GM12875 (cell line): Measurements from ENCODE around the gene SLC25A17.
"Not testable (repeated sequence)": the region's sequence is repeated elsewhere in the genome, so short reads cannot be mapped to it uniquely, and the experiment has no call there.

Experiments
- H3K4me3 ChIP-seq: one replicate; pipeline ENCODE4 v1.5.1; 2011; ENCODE audit warnings: low read depth, low read length, control low read depth
- TF ChIP-seq, protein P1 (sequence below): IDR thresholded peaks from 2 replicates; pipeline ENCODE4 v1.5.1; 2011; ENCODE audit warnings: low read depth, mild to moderate bottlenecking, control low read depth, inconsistent platforms, low read length, moderate library complexity, borderline replicate concordance; ENCODE audit not compliant: insufficient read depth

The SLC25A17 gene

DNA sequence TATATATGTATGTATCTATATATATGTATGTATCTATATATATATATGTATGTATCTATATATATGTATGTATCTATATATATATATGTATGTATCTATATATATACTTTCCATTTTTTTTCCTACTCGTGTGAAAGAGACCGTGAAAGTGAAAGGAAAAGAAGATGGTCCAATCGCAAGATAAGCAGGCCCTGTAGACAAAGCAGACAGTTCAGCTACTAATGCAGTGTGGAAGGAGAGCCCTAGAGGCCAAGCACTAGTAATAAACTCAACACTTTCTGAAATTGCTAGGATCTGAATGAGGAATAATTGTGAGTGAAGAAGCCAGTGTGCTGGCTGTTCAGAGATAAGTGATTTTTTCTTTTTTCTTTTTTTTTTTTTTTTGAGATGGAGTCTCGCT is 92.6 kb downstream of the SLC25A17 start:
- no peak overlapping the region for H3K4me3 ChIP-seq
- TF ChIP-seq, protein P1, sequence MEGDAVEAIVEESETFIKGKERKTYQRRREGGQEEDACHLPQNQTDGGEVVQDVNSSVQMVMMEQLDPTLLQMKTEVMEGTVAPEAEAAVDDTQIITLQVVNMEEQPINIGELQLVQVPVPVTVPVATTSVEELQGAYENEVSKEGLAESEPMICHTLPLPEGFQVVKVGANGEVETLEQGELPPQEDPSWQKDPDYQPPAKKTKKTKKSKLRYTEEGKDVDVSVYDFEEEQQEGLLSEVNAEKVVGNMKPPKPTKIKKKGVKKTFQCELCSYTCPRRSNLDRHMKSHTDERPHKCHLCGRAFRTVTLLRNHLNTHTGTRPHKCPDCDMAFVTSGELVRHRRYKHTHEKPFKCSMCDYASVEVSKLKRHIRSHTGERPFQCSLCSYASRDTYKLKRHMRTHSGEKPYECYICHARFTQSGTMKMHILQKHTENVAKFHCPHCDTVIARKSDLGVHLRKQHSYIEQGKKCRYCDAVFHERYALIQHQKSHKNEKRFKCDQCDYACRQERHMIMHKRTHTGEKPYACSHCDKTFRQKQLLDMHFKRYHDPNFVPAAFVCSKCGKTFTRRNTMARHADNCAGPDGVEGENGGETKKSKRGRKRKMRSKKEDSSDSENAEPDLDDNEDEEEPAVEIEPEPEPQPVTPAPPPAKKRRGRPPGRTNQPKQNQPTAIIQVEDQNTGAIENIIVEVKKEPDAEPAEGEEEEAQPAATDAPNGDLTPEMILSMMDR: no peak

DNA sequence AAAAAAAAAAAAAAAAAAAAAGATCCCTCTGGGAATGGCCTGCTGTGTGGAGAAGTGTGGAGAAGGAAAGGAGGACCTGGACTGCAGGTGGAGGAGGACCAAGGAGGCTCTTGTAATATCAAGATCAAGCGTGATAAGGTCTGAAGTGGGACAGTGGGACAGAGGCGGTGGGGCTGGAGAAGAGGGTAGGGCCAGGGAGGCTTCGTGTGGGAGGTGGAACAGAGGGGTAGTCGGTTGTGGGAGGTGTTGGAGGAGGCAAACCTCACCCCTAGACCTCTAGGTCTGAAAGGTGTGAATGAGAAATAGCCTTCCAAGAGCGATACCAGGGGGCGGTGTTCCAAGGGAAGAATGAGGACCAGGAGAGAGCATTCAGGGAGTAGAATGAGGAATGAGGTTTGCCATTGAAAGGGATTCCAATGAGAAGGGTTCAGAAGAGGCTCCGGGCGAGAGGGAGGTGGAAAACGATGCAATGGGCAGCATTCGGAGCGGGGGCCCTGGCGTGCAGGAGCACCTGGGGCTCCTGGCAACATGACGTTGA is 95.7 kb downstream of the SLC25A17 start:
- H3K4me3 ChIP-seq: no peak overlapping the region

DNA sequence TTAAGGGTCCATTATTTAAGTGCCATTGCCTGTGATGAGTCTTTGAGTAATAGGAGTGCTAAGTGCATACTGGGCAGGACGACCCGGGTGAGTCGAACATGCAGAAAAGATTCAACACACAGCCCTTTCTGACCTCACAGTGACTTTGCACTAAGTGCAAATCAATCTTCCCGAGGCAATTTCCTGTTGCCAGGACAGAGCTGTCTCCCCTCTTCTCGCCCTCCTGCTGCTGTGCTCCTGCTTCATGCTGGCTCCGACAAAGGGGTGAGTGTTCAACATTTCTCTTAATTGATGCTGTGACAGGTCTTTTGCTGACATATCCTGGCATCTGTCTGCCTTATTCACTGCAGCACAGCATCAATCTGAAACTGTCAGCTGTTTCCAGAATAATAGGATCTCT is 97.9 kb downstream of the SLC25A17 start:
- TF ChIP-seq, protein P1: no peak
- no peak overlapping the region for H3K4me3 ChIP-seq

More for the DNA sequence above, 95.7 kb downstream of the SLC25A17 start:
- TF ChIP-seq, protein P1: no peak

DNA sequence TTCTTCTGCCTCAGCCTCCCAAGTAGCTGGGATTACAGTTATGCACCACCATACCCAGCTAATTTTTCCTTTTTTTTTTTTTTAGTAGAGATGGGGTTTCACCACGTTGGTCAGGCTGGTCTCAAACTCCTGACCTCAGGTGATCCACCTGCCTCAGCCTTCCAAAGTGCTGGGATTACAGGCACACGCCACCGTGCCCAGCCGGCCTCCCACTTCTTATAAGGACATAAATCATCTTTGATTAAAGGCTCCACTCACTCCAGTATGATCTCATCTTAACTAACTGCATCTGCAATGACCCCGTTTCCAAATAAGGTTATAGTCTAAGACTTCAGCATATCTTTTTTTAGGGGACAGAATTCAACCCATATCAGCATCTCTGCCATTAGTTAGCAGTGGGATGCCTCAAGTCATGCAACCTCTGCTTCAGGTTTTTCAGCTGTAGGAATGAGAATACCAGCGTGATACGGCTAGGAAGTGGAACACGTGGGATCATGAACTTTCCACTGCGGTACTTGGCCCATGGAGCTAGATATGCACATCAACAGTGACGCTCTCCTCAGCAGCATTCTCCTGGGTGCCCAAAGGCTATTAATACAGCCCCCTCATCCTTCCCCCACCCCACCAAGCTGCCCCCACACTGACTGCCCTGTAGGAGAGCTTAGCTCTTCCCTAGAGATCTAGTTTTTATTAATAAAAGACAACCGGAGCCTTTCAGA is 98.4 kb downstream of the SLC25A17 start:
- TF ChIP-seq, protein P1: no peak
- no peak overlapping the region for H3K4me3 ChIP-seq

DNA sequence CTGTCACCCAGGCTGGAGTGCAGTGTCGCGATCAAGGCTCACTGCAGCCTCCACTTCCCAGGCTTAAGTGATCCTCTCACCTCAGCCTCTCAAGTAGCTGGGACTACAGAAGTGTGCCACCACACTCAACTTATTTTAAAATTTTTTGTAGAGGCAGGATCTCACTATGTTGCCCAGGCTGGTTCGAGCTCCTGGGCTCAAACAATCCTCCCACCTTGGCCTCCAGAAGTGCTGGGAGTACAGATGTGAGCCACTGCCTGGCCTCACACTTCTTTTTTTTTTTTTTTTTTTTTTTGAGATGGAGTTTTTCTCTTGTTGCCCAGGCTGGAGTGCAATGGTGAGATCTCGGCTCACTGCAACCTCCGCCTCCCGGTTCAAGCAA is 99.0 kb downstream of the SLC25A17 start:
- not testable (repeated sequence) for H3K4me3 ChIP-seq
